Keratinocyte (primary cell): ENCODE data around the gene CDC14A.

Experiments used
- EZH2 ChIP-seq: IDR thresholded peaks from one replicate; pipeline ENCODE4 v1.6.1; 2012; ENCODE audit warnings: inconsistent platforms, mild to moderate bottlenecking, low read length, moderate library complexity
- TF ChIP-seq, protein P1 (sequence below), 3 experiments: IDR thresholded peaks in 1 of 3; conservative IDR thresholded peaks in 1 of 3; optimal IDR thresholded peaks in 1 of 3; 2 replicates in 2 of 3; 3 replicates in 1 of 3; pipeline versions ENCODE3 to v1.5.1; 2011; ENCODE audit warnings: low read length in 3 of 3, mild to moderate bottlenecking in 3 of 3, moderate library complexity in 2 of 3, control low read depth in 1 of 3, inconsistent platforms in 1 of 3; ENCODE audit not compliant: insufficient read depth in 2 of 3; ENCODE audit errors: extremely low read depth in 1 of 3

DNA sequence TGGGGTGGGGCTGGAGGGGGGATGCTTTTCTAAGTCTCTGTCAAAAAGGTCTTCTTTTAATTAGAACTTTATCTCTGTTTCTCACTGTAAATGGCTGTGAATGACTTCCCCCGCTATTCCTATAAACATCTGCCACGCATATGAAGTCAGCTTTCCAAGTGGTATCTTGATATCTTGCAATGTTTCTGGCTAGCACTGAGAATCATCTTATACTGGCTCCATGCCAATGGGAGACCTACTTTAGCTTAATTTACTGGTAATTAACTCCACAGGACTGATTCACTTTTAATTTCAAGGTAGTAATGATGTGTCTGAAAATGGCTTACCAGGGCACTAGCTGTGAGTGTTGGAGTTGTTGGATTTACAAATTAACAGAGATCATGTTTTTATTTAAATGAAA is 190.0 kb downstream of the CDC14A start:
- TF ChIP-seq, protein P1, sequence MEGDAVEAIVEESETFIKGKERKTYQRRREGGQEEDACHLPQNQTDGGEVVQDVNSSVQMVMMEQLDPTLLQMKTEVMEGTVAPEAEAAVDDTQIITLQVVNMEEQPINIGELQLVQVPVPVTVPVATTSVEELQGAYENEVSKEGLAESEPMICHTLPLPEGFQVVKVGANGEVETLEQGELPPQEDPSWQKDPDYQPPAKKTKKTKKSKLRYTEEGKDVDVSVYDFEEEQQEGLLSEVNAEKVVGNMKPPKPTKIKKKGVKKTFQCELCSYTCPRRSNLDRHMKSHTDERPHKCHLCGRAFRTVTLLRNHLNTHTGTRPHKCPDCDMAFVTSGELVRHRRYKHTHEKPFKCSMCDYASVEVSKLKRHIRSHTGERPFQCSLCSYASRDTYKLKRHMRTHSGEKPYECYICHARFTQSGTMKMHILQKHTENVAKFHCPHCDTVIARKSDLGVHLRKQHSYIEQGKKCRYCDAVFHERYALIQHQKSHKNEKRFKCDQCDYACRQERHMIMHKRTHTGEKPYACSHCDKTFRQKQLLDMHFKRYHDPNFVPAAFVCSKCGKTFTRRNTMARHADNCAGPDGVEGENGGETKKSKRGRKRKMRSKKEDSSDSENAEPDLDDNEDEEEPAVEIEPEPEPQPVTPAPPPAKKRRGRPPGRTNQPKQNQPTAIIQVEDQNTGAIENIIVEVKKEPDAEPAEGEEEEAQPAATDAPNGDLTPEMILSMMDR (optimal IDR thresholded peaks at IDR 0.05 in 1 of 3, IDR thresholded peaks at IDR 0.05 in 1 of 3, conservative IDR thresholded peaks at IDR 0.05 in 1 of 3; ENCODE audit: extremely low read depth in 1 of 3, insufficient read depth in 2 of 3, low read length in 3 of 3), result no peak
- TF ChIP-seq EZH2, result no peak
